Trophoblast cell (in vitro differentiated cells and primary cell): ENCODE data around the gene GNB3.
A peak's percentile ranks its signal among the peaks of the same experiment; 100 is the strongest.
"Not testable (repeated sequence)": the region's sequence is repeated elsewhere in the genome, so short reads cannot be mapped to it uniquely, and the experiment has no call there.

ENCODE experiments used
- DNase-seq, 2 donors: peaks; one replicate each; pipeline ENCODE4 v3.0.0-alpha.2; 2016
- H2AFZ ChIP-seq: 2 replicates; pipeline ENCODE4 v1.6.1; 2013; ENCODE audit warnings: low read length, moderate library complexity, mild to moderate bottlenecking; ENCODE audit not compliant: insufficient read depth, poor library complexity
- H2AK5ac ChIP-seq: 2 replicates; pipeline ENCODE4 v1.6.1; 2013; ENCODE audit warnings: mild to moderate bottlenecking, low read length
- H2BK120ac ChIP-seq: 2 replicates; pipeline ENCODE4 v1.6.1; 2013; ENCODE audit warnings: low read length, mild to moderate bottlenecking, moderate library complexity; ENCODE audit not compliant: insufficient read depth, poor library complexity
- H2BK12ac ChIP-seq: 2 replicates; pipeline ENCODE4 v1.6.1; 2013; ENCODE audit warnings: mild to moderate bottlenecking, low read length, moderate library complexity
- H2BK5ac ChIP-seq: 2 replicates; pipeline ENCODE4 v1.6.1; 2013; ENCODE audit warnings: low read length, low read depth, moderate library complexity, mild to moderate bottlenecking; ENCODE audit not compliant: poor library complexity
- H3K14ac ChIP-seq: 2 replicates; pipeline ENCODE4 v1.6.1; 2013; ENCODE audit warnings: mild to moderate bottlenecking, low read length
- H3K18ac ChIP-seq: 2 replicates; pipeline ENCODE4 v1.6.1; 2013; ENCODE audit warnings: mild to moderate bottlenecking, low read length
- H3K23ac ChIP-seq: 2 replicates; pipeline ENCODE4 v1.6.1; 2013; ENCODE audit warnings: low read length
- H3K27ac ChIP-seq: 2 replicates; pipeline ENCODE4 v1.5.1; 2013; ENCODE audit warnings: low read depth, mild to moderate bottlenecking, inconsistent platforms, low read length, moderate library complexity
- H3K27me3 ChIP-seq: 2 replicates; pipeline ENCODE4 v1.6.1; 2013; ENCODE audit warnings: inconsistent platforms, mild to moderate bottlenecking, low read length, moderate library complexity; ENCODE audit not compliant: insufficient read depth
- H3K36me3 ChIP-seq, 2 experiments: 1 replicate in 1 of 2; 2 replicates in 1 of 2; pipeline ENCODE4 v1.6.1; 2013; ENCODE audit warnings: low read length in 2 of 2, mild to moderate bottlenecking in 2 of 2, moderate library complexity in 1 of 2; ENCODE audit not compliant: insufficient read depth in 2 of 2, control insufficient read depth in 1 of 2
- H3K4ac ChIP-seq: 2 replicates; pipeline ENCODE4 v1.6.1; 2013; ENCODE audit warnings: low read depth, mild to moderate bottlenecking, low read length, moderate library complexity
- H3K4me1 ChIP-seq, 2 experiments: 1 replicate in 1 of 2; 2 replicates in 1 of 2; pipeline ENCODE4 v1.6.1; 2013; ENCODE audit warnings: low read length in 2 of 2, mild to moderate bottlenecking in 2 of 2, moderate library complexity in 1 of 2; ENCODE audit not compliant: insufficient read depth in 2 of 2, control insufficient read depth in 1 of 2
- H3K4me2 ChIP-seq: 2 replicates; pipeline ENCODE4 v1.6.1; 2013; ENCODE audit warnings: inconsistent platforms, mild to moderate bottlenecking, low read length, moderate library complexity
- H3K4me3 ChIP-seq: 2 replicates; pipeline ENCODE4 v1.5.1; 2013; ENCODE audit warnings: mild to moderate bottlenecking, low read depth, low read length, inconsistent platforms
- H3K79me1 ChIP-seq: one replicate; pipeline ENCODE4 v1.6.1; 2013; ENCODE audit warnings: low read length
- H3K79me2 ChIP-seq: 2 replicates; pipeline ENCODE4 v1.6.1; 2013; ENCODE audit warnings: low read length, mild to moderate bottlenecking; ENCODE audit not compliant: control insufficient read depth, insufficient read depth, poor library complexity
- H3K9ac ChIP-seq: 2 replicates; pipeline ENCODE4 v1.6.1; 2013; ENCODE audit warnings: mild to moderate bottlenecking, low read length
- H3K9me3 ChIP-seq: 2 replicates; pipeline ENCODE4 v1.6.1; 2013; ENCODE audit warnings: low read depth, mild to moderate bottlenecking, control low read depth, inconsistent platforms, low read length; ENCODE audit not compliant: insufficient read depth
- H4K12ac ChIP-seq: 2 replicates; pipeline ENCODE4 v1.6.1; 2013; ENCODE audit warnings: low read depth, mild to moderate bottlenecking, low read length, moderate library complexity
- H4K8ac ChIP-seq: 2 replicates; pipeline ENCODE4 v1.6.1; 2013; ENCODE audit warnings: low read depth, mild to moderate bottlenecking, low read length, moderate library complexity
- H4K91ac ChIP-seq: one replicate; pipeline ENCODE4 v1.6.1; 2013; ENCODE audit warnings: low read depth, mild to moderate bottlenecking, low read length, moderate library complexity
- WGBS: extraction: QIAGEN DNeasy Blood & Tissue Kit; methylation state at CpG from one replicate; pipeline ENCODE4 v1.1.7; 2013; ENCODE audit warnings: missing lambda C conversion rate; ENCODE audit not compliant: insufficient read length, insufficient coverage; ENCODE audit errors: extremely low coverage; 5-methylcytosine and 5-hydroxymethylcytosine counted together

GNB3 gene

GRCh38 chr12:6870304-6870703, 29.6 kb downstream of the GNB3 start:
- H3K9ac ChIP-seq, H3K23ac ChIP-seq, H3K14ac ChIP-seq: not testable (repeated sequence)

DNA sequence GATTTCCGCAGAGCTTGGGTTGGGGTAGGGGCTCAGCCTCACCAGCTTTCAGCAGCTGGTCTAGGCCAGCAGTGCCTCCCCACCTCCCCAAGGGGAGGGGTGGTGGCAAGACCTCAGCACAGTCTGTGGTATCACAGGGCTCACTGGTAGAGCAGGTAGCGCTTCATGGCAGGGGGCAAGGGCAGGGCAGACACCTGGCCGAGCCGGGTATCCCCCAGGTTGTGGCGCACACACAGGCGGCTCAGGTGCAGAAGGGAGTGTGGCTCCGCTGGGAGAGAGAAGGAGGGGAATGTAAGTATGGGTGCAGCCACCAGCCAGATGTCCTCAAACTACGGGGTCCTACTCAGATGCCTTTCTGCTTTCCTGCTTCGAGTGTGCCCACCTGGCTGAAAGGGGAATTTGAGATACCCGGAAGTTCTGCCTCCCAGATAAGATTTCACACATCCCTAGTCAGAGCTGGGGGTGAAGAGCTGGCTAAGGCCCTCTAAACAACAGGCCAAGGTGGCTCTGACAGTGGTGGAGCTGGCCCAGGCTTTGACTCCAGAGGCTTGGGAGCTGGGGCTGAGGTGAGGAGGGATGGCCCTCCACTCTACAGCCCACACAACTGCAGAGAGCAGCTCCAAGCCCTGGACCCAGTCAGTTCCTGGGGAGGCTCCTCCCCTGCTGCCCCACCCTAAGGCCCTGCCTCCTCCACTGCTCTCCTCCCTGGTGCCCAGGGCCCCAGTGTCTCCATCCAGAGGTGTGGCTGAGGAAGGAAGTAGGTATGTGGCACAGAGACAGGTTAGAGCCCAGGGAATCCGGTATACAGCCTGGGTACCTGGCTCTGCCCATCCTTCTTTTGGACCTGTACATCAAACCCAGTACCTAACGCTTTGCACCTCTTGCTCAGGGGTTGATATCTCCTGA, 30.6 kb downstream of the GNB3 start:
- H3K23ac ChIP-seq, result no peak overlapping the region
- H3K14ac ChIP-seq, result no peak overlapping the region
- WGBS, result no CpG with 5 or more reads among the region's 12 CpGs
- peaks cover 20% of the 10 kb centered on the region for H3K79me1 ChIP-seq
- H2AK5ac ChIP-seq, result peak overlapping the region; percentile 11
- H3K4me1 ChIP-seq, result peaks cover 17 to 26% of the 10 kb centered on the region in 2 experiments
- DNase-seq, result peak; percentile 33 to 44
- H3K9ac ChIP-seq, result no peak overlapping the region
- H2BK12ac ChIP-seq, result no peak overlapping the region
- no peak overlapping the region for H3K4me3 ChIP-seq
- no peak overlapping the region for H3K27ac ChIP-seq
- peak overlapping the region; percentile 14 for H4K12ac ChIP-seq
- H3K36me3 ChIP-seq, result peaks cover 24 to 30% of the 10 kb centered on the region in 2 experiments
- H2AFZ ChIP-seq, result no peak overlapping the region
- no peaks in the 10 kb centered on the region for H3K27me3 ChIP-seq
- no peak overlapping the region for H3K4ac ChIP-seq
- peak overlapping the region; percentile 92 for H3K4me2 ChIP-seq
- H3K9me3 ChIP-seq, result peaks cover 3% of the 10 kb centered on the region
- peaks cover 20% of the 10 kb centered on the region for H3K79me2 ChIP-seq
- H2BK5ac ChIP-seq, result no peak overlapping the region
- no peak overlapping the region for H3K18ac ChIP-seq
- H4K91ac ChIP-seq, result no peak overlapping the region
- no peak overlapping the region for H4K8ac ChIP-seq
- no peak overlapping the region for H2BK120ac ChIP-seq

More at GRCh38 chr12:6870304-6870703, 29.6 kb downstream of the GNB3 start:
- H3K27me3 ChIP-seq, H2AFZ ChIP-seq, H3K27ac ChIP-seq, H3K18ac ChIP-seq, H4K91ac ChIP-seq, H2AK5ac ChIP-seq, H2BK12ac ChIP-seq, H4K8ac ChIP-seq, H3K4me2 ChIP-seq, H3K4ac ChIP-seq, H2BK120ac ChIP-seq, H2BK5ac ChIP-seq, H4K12ac ChIP-seq, H3K9me3 ChIP-seq, H3K4me3 ChIP-seq, DNase-seq: not testable (repeated sequence)
- WGBS, result no CpG with 5 or more reads among the region's 4 CpGs
- H3K79me1 ChIP-seq, result peaks cover 20% of the 10 kb centered on the region
- H3K36me3 ChIP-seq, result peaks cover 32 to 37% of the 10 kb centered on the region in 2 experiments
- peaks cover 17 to 26% of the 10 kb centered on the region in 2 experiments for H3K4me1 ChIP-seq
- H3K79me2 ChIP-seq, result peaks cover 20% of the 10 kb centered on the region

GRCh38 chr12:6872073-6873048, 31.6 kb downstream of the GNB3 start:
- H3K9ac ChIP-seq, result peak overlapping the region; percentile 96
- WGBS, result no CpG with 5 or more reads among the region's 40 CpGs
- H3K4me3 ChIP-seq, result peak overlapping the region; percentile 91
- peak overlapping the region; percentile 72 for H3K4ac ChIP-seq
- peaks cover 20% of the 10 kb centered on the region for H3K79me2 ChIP-seq
- DNase-seq, result peak; percentile 74 to 86
- peak overlapping the region; percentile 53 for H4K91ac ChIP-seq
- H3K79me1 ChIP-seq, result peaks cover 18% of the 10 kb centered on the region
- H2BK120ac ChIP-seq, result peak overlapping the region; percentile 60
- H3K23ac ChIP-seq, result no peak overlapping the region
- H3K36me3 ChIP-seq, result peaks cover 22 to 29% of the 10 kb centered on the region in 2 experiments
- H2AFZ ChIP-seq, result peak overlapping the region; percentile 44
- peaks cover 3% of the 10 kb centered on the region for H3K9me3 ChIP-seq
- H3K4me2 ChIP-seq, result peak overlapping the region; percentile 92
- no peaks in the 10 kb centered on the region for H3K27me3 ChIP-seq
- H2BK12ac ChIP-seq, result no peak overlapping the region
- H2AK5ac ChIP-seq, result peak overlapping the region; percentile 91
- peak overlapping the region; percentile 78 for H3K14ac ChIP-seq
- H3K27ac ChIP-seq, result peak overlapping the region; percentile 67
- H3K18ac ChIP-seq, result peak overlapping the region; percentile 64
- H4K8ac ChIP-seq, result peak overlapping the region; percentile 56
- H4K12ac ChIP-seq, result peak overlapping the region; percentile 86
- H3K4me1 ChIP-seq, result peaks cover 14 to 23% of the 10 kb centered on the region in 2 experiments
- peak overlapping the region; percentile 45 for H2BK5ac ChIP-seq
